ENCODE data around the gene CAMTA2.
"Not testable (repeated sequence)": the region's sequence is repeated elsewhere in the genome, so short reads cannot be mapped to it uniquely, and the experiment has no call there.

The CAMTA2 gene

DNA sequence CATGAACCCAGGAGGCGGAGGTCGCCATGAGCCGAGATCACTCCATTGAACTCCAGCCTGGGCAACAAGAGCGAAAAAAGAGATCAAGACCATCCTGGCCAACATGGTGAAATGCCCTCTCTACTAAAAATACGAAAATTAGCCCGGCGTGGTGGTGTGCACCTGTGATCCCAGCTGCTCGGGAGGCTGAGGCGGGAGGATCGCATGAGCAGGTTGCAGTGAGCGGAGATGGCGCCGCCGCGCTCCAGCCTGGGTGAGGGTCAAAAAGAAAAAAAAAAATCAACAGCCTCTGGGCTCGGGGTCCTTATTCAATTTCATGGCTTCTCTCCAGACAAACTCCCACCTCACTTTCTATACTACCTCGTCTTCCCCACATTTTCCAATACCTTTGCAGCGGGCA is 58.6 kb downstream of the CAMTA2 start:
- no peak for DNase-seq (ENCODE audit: low read depth)
- TF ChIP-seq, protein P1, sequence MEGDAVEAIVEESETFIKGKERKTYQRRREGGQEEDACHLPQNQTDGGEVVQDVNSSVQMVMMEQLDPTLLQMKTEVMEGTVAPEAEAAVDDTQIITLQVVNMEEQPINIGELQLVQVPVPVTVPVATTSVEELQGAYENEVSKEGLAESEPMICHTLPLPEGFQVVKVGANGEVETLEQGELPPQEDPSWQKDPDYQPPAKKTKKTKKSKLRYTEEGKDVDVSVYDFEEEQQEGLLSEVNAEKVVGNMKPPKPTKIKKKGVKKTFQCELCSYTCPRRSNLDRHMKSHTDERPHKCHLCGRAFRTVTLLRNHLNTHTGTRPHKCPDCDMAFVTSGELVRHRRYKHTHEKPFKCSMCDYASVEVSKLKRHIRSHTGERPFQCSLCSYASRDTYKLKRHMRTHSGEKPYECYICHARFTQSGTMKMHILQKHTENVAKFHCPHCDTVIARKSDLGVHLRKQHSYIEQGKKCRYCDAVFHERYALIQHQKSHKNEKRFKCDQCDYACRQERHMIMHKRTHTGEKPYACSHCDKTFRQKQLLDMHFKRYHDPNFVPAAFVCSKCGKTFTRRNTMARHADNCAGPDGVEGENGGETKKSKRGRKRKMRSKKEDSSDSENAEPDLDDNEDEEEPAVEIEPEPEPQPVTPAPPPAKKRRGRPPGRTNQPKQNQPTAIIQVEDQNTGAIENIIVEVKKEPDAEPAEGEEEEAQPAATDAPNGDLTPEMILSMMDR (conservative IDR thresholded peaks at IDR 0.05; ENCODE audit: low read depth, low read length), result no peak
- H3K4me3 ChIP-seq (ENCODE audit: low read depth, low read length), result no peak overlapping the region

DNA sequence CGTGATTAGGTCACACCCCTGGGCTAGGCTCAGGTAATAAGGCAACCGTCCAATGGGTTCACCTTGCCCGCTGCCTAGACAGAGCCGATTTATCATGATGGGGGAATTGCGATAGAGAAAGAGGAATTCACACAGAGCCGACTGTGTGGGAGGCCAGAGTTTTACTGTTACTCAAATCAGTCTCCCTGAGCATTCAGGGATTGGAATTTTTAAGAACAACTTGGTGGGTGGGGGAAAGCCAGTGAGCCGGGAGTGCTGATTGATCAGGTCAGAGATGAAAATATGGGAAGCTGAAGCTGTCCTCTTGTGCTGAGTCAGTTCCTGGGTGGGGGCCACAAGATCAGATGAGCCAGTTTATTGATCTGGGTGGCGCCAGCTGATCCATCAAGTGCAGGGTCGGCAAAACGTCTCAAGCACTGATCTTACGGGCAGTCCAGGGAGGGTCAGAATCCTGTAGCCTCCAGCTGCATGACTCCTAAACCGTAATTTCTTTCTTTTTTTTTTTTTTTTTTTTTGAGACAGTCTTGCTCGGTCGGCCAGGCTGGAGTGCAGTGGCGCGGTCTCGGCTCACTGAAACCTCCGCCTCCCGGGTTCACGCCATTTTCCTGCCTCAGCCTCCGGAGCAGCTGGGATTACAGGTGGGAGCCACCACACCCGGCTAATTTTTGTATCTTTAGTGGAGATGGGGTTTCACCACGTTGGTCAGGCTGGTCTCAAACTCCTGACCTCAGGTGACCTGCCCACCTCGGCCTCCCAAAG is 60.7 kb downstream of the CAMTA2 start:
- not testable (repeated sequence) for H3K4me3 ChIP-seq (ENCODE audit: low read depth, low read length); DNase-seq (ENCODE audit: low read depth)

DNA sequence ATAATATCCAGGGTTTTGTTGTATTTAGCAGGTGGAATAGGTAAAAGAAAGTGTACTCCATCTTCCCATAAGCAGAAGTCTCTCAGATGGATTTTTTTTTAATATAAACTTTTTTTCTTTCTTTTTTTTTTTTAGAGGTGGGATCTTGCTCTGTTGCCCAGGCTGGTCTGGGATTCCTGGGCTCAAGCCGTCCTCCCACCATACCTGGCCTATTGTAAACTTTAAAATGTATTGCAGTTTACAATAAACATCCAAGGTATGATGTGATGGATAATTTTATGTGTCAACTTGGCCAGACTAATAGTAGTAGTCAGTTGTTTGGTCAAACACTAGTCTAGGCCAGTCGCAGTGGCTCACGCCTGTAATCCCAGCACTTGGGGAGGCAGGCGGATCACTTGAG is 66.2 kb downstream of the CAMTA2 start:
- no peak for DNase-seq (ENCODE audit: low read depth)
- TF ChIP-seq, protein P1 (conservative IDR thresholded peaks at IDR 0.05; ENCODE audit: low read depth, low read length), result no peak
- no peak overlapping the region for H3K4me3 ChIP-seq (ENCODE audit: low read depth, low read length)

DNA sequence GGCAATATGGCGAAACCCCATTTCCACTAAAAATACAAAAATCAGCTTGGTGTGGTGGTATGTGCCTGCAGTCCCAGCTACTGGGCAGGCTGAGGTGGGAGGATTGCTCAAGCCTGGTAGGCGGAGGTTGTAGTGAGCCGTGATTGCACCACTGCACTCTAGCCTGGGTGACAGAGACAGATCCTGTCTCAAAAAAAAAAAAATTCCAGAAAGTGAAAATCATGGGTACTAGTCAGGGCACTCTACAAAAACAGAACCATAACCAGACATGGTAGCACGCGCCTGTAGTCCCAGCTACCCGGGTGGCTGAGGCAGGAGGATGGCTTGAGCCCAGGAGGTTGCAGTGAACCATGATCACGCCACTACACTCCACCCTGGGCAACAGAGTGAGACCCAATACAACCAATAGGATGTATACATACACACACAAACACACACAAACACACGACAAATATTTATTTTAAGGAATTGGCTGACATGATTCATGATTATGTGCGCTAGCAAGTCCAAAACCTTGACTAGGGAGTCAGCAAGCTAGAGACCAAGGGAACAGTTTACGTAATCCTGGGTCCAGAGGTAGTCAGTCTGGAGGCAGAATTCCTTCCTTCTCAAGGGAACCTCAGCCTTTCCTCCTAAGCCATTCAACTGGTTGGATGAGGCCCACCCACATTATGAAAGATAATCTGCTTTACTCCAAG is 67.0 kb downstream of the CAMTA2 start:
- DNase-seq (ENCODE audit: low read depth), result peak; percentile 52
- H3K4me3 ChIP-seq (ENCODE audit: low read depth, low read length), result no peak overlapping the region
- TF ChIP-seq, protein P1 (conservative IDR thresholded peaks at IDR 0.05; ENCODE audit: low read depth, low read length), result no peak

DNA sequence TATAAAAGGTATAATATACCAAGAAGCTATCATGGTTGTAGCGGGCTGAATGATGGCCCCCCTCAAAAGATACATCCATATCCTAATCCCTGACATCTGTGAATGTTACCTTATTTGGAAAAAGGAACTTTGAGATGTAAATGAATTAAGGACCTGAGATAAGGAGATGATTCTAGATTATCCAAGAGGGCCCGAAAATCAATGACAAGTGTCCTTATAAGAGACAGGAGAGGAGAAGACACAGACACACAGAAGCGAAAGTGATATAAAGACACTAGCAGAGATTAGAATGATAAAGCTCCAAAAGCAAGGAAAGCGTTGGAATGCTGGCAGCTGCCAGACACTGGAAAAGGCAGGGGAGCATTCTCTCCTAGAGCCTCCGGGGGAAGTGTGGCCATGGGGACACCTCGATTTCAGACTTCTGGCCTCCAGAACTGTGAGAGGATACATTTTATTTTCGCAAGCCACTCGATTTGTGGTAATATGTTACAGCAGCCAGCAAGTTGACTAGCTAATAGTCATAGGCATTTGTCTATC is 67.9 kb downstream of the CAMTA2 start:
- TF ChIP-seq, protein P1 (conservative IDR thresholded peaks at IDR 0.05; ENCODE audit: low read depth, low read length), result no peak
- H3K4me3 ChIP-seq (ENCODE audit: low read depth, low read length), result no peak overlapping the region
- DNase-seq (ENCODE audit: low read depth), result no peak

Measured in choroid plexus epithelial cell (primary cell).